HEK293T (cell line): ENCODE results near the gene TPD52L2.

Experiments used
- CTCF ChIA-PET: fragments of 350-600 bp; formaldehyde crosslinking; extraction: SDS; loops from one replicate; lab custom pipeline; 2021; ENCODE audit warnings: antibody characterized with exemption, inconsistent platforms; lab: Yijun Ruan, JAX
- POLR2A ChIA-PET: fragments of 350-600 bp; formaldehyde crosslinking; extraction: SDS; loops from one replicate; lab custom pipeline; 2020; ENCODE audit warnings: antibody characterized with exemption, inconsistent platforms; lab: Yijun Ruan, JAX
- DNase-seq: peaks from one replicate; pipeline ENCODE4 v3.0.0; 2012; ENCODE audit warnings: mixed read lengths; ENCODE audit errors: extremely low spot score
- ARNT ChIP-seq: fragments of 450-650 bp; IDR thresholded peaks from 2 replicates; pipeline ENCODE4 v1.6.1; 2017; ENCODE audit warnings: mild to moderate bottlenecking
- BHLHE40 ChIP-seq: fragments of 450-650 bp; IDR thresholded peaks from 2 replicates; pipeline ENCODE4 v1.6.1; 2016; ENCODE audit warnings: mild to moderate bottlenecking, moderate library complexity, borderline replicate concordance
- CTBP1 ChIP-seq: fragments of 450-650 bp; IDR thresholded peaks from 2 replicates; pipeline ENCODE4 v1.6.1; 2016; ENCODE audit warnings: borderline replicate concordance
- ELF4 ChIP-seq: fragments of 450-650 bp; IDR thresholded peaks from 2 replicates; pipeline ENCODE4 v1.6.1; 2017; ENCODE audit warnings: antibody characterized with exemption
- FOXA1 ChIP-seq: fragments of 450-650 bp; IDR thresholded peaks from 2 replicates; pipeline ENCODE4 v1.6.1; 2016; ENCODE audit warnings: mild to moderate bottlenecking
- FOXK2 ChIP-seq: fragments of 450-650 bp; IDR thresholded peaks from 2 replicates; pipeline ENCODE4 v1.6.1; 2016; ENCODE audit warnings: mild to moderate bottlenecking
- FOXM1 ChIP-seq: fragments of 450-650 bp; IDR thresholded peaks from 2 replicates; pipeline ENCODE4 v1.6.1; 2017; ENCODE audit warnings: mild to moderate bottlenecking, borderline replicate concordance
- HDGF ChIP-seq: fragments of 450-650 bp; IDR thresholded peaks from 2 replicates; pipeline ENCODE4 v1.6.1; 2017; ENCODE audit warnings: antibody characterized with exemption, borderline replicate concordance
- L3MBTL2 ChIP-seq: fragments of 450-650 bp; conservative IDR thresholded peaks from 2 replicates; pipeline ENCODE4 v1.6.1; 2016; ENCODE audit warnings: mild to moderate bottlenecking
- LEF1 ChIP-seq: fragments of 450-650 bp; IDR thresholded peaks from 2 replicates; pipeline ENCODE4 v1.6.1; 2017; ENCODE audit warnings: mild to moderate bottlenecking, borderline replicate concordance
- NFRKB ChIP-seq: fragments of 450-650 bp; IDR thresholded peaks from 2 replicates; pipeline ENCODE4 v1.6.1; 2016; ENCODE audit warnings: mild to moderate bottlenecking, moderate library complexity
- PKNOX1 ChIP-seq: fragments of 450-650 bp; IDR thresholded peaks from 2 replicates; pipeline ENCODE4 v1.6.1; 2016
- SP1 ChIP-seq: fragments of 450-650 bp; IDR thresholded peaks from 2 replicates; pipeline ENCODE4 v1.6.1; 2017
- SUZ12 ChIP-seq: fragments of 450-650 bp; IDR thresholded peaks from 2 replicates; pipeline ENCODE4 v1.6.1; 2016; ENCODE audit warnings: mild to moderate bottlenecking
- TARDBP ChIP-seq: fragments of 450-650 bp; IDR thresholded peaks from 2 replicates; pipeline ENCODE4 v1.6.1; 2016
- ZNF384 ChIP-seq: fragments of 450-650 bp; IDR thresholded peaks from 2 replicates; pipeline ENCODE4 v1.6.1; 2016

The TPD52L2 gene

GRCh38 chr20:63854766-63855362, 10.2 kb upstream of the TPD52L2 start:
- POLR2A ChIA-PET = interaction anchor here (0.9 kb wide), 1 partner anchor 10 kb away, joined by 9 read pairs; the partner anchor contains the start of gene TPD52L2
- no peak for DNase-seq
- TF ChIP-seq ZNF384 (no peak), FOXK2 (no peak), L3MBTL2 (no peak)
- CTCF ChIA-PET = no interaction called here

GRCh38 chr20:63855363-63856097, 9.5 kb upstream of the TPD52L2 start:
- DNase-seq = no peak
- CTCF ChIA-PET = interaction anchor here (0.6 kb wide), 1 partner anchor 73 kb away, joined by 3 read pairs; no protein-coding TSS in a partner anchor
- TF ChIP-seq NFRKB (no peak), SUZ12 (no peak), FOXM1 (no peak)
- POLR2A ChIA-PET = interaction anchor here (0.9 to 1.2 kb wide), 2 partner anchors 9 kb away, joined by 6 to 9 read pairs; partner anchors contain the start of gene TPD52L2

GRCh38 chr20:63856098-63856511, 9.0 kb upstream of the TPD52L2 start:
- CTCF ChIA-PET = interaction anchor here (0.6 kb wide), 1 partner anchor 74 kb away, joined by 3 read pairs; no protein-coding TSS in a partner anchor
- TF ChIP-seq NFRKB (no peak), FOXA1 (no peak), PKNOX1 (no peak), L3MBTL2 (no peak), ELF4 (no peak), CTBP1 (no peak), FOXM1 (no peak), ARNT (no peak), LEF1 (no peak), FOXK2 (no peak)

GRCh38 chr20:63857764-63858392, 7.2 kb upstream of the TPD52L2 start:
- ChIA-PET CTCF (no interaction called here), POLR2A (no interaction called here)
- TF ChIP-seq LEF1 (no peak), L3MBTL2 (no peak)
- DNase-seq = no peak

More at GRCh38 chr20:63856098-63856511, 9.0 kb upstream of the TPD52L2 start:
- POLR2A ChIA-PET = interaction anchor here (1.2 kb wide), 1 partner anchor 9 kb away, joined by 6 read pairs; the partner anchor contains the start of gene TPD52L2
- DNase-seq = no peak

GRCh38 chr20:63858393-63859165, 6.5 kb upstream of the TPD52L2 start:
- ChIA-PET CTCF (no interaction called here), POLR2A (no interaction called here)
- no peak for DNase-seq
- no peak for TF ChIP-seq SP1
- no peak for TF ChIP-seq HDGF
- no peak for TF ChIP-seq PKNOX1
- TF ChIP-seq TARDBP = no peak
- TF ChIP-seq CTBP1 = no peak
- no peak for TF ChIP-seq ZNF384
- TF ChIP-seq L3MBTL2 = no peak
- no peak for TF ChIP-seq LEF1
- no peak for TF ChIP-seq ELF4
- TF ChIP-seq FOXA1 = no peak
- no peak for TF ChIP-seq NFRKB

- TF ChIP-seq FOXA1 (no peak), TARDBP (no peak), ZNF384 (no peak), FOXM1 (no peak), NFRKB (no peak), LEF1 (no peak), BHLHE40 (no peak), ARNT (no peak), L3MBTL2 (no peak), PKNOX1 (no peak), FOXK2 (no peak), HDGF (no peak), ELF4 (no peak), CTBP1 (no peak), SP1 (no peak), SUZ12 (no peak)
Measured at GRCh38 chr20:63859166-63859699, 5.8 kb upstream of the TPD52L2 start.

More at GRCh38 chr20:63859166-63859699, 5.8 kb upstream of the TPD52L2 start:
- DNase-seq = no peak
- CTCF ChIA-PET = no interaction called here
- POLR2A ChIA-PET = no interaction called here
